ENCODE measurements around the gene HGD. TPM values are rescaled to one million over a fixed set of nuclear protein-coding genes. Genes with fewer than 3 reads are reported as not detected.

Gene HGD
- total RNA-seq, 4 donors from 2014 or later, result not detected

DNA sequence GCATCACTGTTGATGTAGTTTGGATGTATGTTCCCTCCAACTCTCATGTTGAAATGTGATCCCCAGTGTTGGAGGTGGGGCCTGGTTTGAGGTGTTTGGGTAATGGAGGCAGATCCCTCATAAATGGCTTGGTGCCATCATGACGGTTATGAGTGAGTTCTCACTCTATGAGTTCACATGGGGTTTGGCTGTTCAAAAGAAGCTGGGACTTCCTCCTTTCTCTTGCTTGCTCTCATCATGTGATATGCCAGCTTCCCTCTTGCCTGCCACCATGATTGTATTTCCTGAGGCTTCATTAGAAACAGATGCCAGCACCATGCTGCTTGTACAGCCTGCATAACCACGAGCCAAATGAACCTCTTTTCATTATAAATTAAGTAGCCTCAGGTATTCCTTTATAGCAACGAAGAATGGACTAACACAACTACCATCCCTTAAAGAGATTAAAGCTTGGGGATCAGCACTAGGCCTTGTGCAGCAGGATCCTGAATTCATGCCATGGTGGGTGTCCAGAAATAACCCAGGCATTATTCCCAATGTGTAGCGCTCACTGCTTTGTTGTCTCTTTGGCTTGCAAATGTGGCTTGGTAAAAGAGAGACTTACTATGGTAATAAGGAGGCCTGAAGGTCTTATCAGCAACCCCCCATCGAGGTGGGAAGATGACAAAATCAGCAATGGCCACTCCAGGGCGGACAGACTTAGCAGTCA is 44.0 kb downstream of the HGD start:
- no peak for DNase-seq (ENCODE audit: low spot score in 2 of 2)
- 66 to 70% methylated on average over 6 of the region's 6 CpGs for WGBS, 2 donors
- intact Hi-C loops (cut with DNase I; ENCODE audit: low total_unique reads), result no loop called here
- TF ChIP-seq POLR2A (IDR thresholded peaks at IDR 0.05) (no peak), CTCF (IDR thresholded peaks at IDR 0.05) (no peak)
- no peak overlapping the region for H3K4me3 ChIP-seq (ENCODE audit: low read depth, poor library complexity, severe bottlenecking)

GRCh38 chr3:120636795-120637401 is 45.1 kb downstream of the HGD start:
- intact Hi-C loops (cut with DNase I; ENCODE audit: low total_unique reads), result no loop called here
- DNase-seq (ENCODE audit: low spot score in 2 of 2), result no peak
- no peak overlapping the region for H3K4me3 ChIP-seq (ENCODE audit: low read depth, poor library complexity, severe bottlenecking)
- TF ChIP-seq POLR2A (IDR thresholded peaks at IDR 0.05), result no peak
- TF ChIP-seq CTCF (IDR thresholded peaks at IDR 0.05), result no peak
- 76 to 79% methylated on average over 2 of the region's 2 CpGs for WGBS, 2 donors

GRCh38 chr3:120634539-120634938 is 47.5 kb downstream of the HGD start:
- DNase-seq (ENCODE audit: low spot score in 2 of 2), result no peak
- 0 to 6% methylated on average over 1 of the region's 1 CpG for WGBS, 2 donors
- intact Hi-C loops (cut with DNase I; ENCODE audit: low total_unique reads), result no loop called here
- no peak overlapping the region for H3K4me3 ChIP-seq (ENCODE audit: low read depth, poor library complexity, severe bottlenecking)
- TF ChIP-seq POLR2A (IDR thresholded peaks at IDR 0.05), result no peak
- no peak for TF ChIP-seq CTCF (IDR thresholded peaks at IDR 0.05)

DNA sequence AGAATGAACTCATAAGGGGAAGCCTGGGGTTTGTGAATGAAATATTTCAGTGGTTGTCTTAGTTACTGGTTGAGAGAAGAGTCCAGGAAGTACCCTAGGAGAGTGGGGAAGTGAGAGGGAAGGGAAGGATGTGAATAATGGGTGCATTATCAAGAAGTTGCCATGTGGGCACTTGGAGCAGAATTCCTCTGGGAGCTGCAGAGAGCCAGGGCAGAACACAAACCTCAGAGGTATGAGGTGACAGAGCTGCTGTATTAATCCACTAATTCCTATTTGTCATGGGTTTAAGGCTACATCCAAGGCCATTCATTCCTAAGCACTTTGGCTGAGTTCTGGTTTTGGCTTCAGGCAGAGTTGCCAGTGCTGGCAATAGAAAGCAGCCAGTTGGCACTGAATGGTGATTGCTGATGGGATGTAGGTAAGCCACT is 56.9 kb downstream of the HGD start:
- H3K4me3 ChIP-seq (ENCODE audit: low read depth, poor library complexity, severe bottlenecking), result no peak overlapping the region
- intact Hi-C loops (cut with DNase I; ENCODE audit: low total_unique reads), result no loop called here
- no peak for DNase-seq (ENCODE audit: low spot score in 2 of 2)
- TF ChIP-seq POLR2A (IDR thresholded peaks at IDR 0.05), result no peak
- no peak for TF ChIP-seq CTCF (IDR thresholded peaks at IDR 0.05)

- intact Hi-C loops (cut with DNase I; ENCODE audit: low total_unique reads), result no loop called here
- DNase-seq (ENCODE audit: low spot score in 2 of 2), result no peak
- TF ChIP-seq CTCF (IDR thresholded peaks at IDR 0.05) (no peak), POLR2A (IDR thresholded peaks at IDR 0.05) (no peak)
- no peak overlapping the region for H3K4me3 ChIP-seq (ENCODE audit: low read depth, poor library complexity, severe bottlenecking)
These were observed 58.3 kb downstream of the HGD start for GRCh38 chr3:120623727-120624093.
